Measurements from ENCODE around the gene CDK14. TPM values are rescaled to one million over a fixed set of nuclear protein-coding genes. Genes with fewer than 3 reads are reported as not detected.

Gene CDK14
- total RNA-seq, 1 experiment from 2014 or later, result 57.9 TPM

DNA sequence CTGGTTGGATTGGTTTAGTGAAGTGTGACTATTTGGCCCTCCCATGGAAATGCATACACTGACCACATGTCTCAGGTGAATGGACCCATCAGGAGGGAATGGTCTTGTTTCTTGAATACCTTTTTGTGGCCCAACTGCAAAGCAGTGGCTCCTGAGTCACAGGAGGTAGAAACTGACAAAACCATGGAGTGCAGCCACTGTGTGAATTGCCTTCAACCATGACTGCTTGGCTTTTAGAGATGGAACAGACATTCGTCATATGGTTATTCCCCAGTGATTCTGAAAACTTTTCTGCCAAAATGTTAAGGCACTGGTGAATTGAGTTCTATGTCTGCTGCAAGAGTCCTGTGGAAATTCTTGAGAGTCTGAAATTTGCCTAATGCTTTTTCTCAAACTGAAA, 64.7 kb downstream of the CDK14 start:
- Mint-ChIP-seq H3K4me1 (peaks cover 48% of the 10 kb centered on the region), H3K36me3 (peaks cover 7% of the 10 kb centered on the region), H3K9me3 (peaks cover 4% of the 10 kb centered on the region; the same call in 1 of the 2 replicates), H3K27me3 (ENCODE audit: low read depth) (no peaks in the 10 kb centered on the region), H3K27ac (peak overlapping the region; percentile 57), H3K4me3 (no peak overlapping the region)
- DNase-seq (ENCODE audit: low spot score) (no peak), ATAC-seq (peak; percentile 46)
- TF ChIP-seq, protein P1, sequence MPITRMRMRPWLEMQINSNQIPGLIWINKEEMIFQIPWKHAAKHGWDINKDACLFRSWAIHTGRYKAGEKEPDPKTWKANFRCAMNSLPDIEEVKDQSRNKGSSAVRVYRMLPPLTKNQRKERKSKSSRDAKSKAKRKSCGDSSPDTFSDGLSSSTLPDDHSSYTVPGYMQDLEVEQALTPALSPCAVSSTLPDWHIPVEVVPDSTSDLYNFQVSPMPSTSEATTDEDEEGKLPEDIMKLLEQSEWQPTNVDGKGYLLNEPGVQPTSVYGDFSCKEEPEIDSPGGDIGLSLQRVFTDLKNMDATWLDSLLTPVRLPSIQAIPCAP (CRISPR knock-in tag; IDR thresholded peaks at IDR 0.05), result no peak
- TF ChIP-seq, protein P2, sequence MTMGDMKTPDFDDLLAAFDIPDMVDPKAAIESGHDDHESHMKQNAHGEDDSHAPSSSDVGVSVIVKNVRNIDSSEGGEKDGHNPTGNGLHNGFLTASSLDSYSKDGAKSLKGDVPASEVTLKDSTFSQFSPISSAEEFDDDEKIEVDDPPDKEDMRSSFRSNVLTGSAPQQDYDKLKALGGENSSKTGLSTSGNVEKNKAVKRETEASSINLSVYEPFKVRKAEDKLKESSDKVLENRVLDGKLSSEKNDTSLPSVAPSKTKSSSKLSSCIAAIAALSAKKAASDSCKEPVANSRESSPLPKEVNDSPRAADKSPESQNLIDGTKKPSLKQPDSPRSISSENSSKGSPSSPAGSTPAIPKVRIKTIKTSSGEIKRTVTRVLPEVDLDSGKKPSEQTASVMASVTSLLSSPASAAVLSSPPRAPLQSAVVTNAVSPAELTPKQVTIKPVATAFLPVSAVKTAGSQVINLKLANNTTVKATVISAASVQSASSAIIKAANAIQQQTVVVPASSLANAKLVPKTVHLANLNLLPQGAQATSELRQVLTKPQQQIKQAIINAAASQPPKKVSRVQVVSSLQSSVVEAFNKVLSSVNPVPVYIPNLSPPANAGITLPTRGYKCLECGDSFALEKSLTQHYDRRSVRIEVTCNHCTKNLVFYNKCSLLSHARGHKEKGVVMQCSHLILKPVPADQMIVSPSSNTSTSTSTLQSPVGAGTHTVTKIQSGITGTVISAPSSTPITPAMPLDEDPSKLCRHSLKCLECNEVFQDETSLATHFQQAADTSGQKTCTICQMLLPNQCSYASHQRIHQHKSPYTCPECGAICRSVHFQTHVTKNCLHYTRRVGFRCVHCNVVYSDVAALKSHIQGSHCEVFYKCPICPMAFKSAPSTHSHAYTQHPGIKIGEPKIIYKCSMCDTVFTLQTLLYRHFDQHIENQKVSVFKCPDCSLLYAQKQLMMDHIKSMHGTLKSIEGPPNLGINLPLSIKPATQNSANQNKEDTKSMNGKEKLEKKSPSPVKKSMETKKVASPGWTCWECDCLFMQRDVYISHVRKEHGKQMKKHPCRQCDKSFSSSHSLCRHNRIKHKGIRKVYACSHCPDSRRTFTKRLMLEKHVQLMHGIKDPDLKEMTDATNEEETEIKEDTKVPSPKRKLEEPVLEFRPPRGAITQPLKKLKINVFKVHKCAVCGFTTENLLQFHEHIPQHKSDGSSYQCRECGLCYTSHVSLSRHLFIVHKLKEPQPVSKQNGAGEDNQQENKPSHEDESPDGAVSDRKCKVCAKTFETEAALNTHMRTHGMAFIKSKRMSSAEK (CRISPR knock-in tag; IDR thresholded peaks at IDR 0.05; ENCODE audit: borderline replicate concordance), result no peak
- TF ChIP-seq ZBTB21 (CRISPR knock-in tag; IDR thresholded peaks at IDR 0.05; ENCODE audit: borderline replicate concordance), result no peak
- no peak for TF ChIP-seq TP53 (CRISPR knock-in tag; IDR thresholded peaks at IDR 0.05)
- TF ChIP-seq CREB1 (CRISPR knock-in tag; IDR thresholded peaks at IDR 0.05), result no peak
- no peak for TF ChIP-seq CBFB (CRISPR knock-in tag; IDR thresholded peaks at IDR 0.05; ENCODE audit: low read depth)
- no peak for TF ChIP-seq ZNF263 (CRISPR knock-in tag; IDR thresholded peaks at IDR 0.05; ENCODE audit: low read depth)
- TF ChIP-seq SOX15 (CRISPR knock-in tag; IDR thresholded peaks at IDR 0.05), result no peak
- TF ChIP-seq, protein P3, sequence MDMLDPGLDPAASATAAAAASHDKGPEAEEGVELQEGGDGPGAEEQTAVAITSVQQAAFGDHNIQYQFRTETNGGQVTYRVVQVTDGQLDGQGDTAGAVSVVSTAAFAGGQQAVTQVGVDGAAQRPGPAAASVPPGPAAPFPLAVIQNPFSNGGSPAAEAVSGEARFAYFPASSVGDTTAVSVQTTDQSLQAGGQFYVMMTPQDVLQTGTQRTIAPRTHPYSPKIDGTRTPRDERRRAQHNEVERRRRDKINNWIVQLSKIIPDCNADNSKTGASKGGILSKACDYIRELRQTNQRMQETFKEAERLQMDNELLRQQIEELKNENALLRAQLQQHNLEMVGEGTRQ (CRISPR knock-in tag; IDR thresholded peaks at IDR 0.05), result no peak
- TF ChIP-seq KAT7 (CRISPR knock-in tag; IDR thresholded peaks at IDR 0.05; ENCODE audit: borderline replicate concordance), result no peak
- TF ChIP-seq ZNF396 (CRISPR knock-in tag; IDR thresholded peaks at IDR 0.05; ENCODE audit: borderline replicate concordance), result no peak
- TF ChIP-seq TEAD4 (CRISPR knock-in tag; IDR thresholded peaks at IDR 0.05), result no peak
- ChIA-PET POLR2A (no interaction called here), CTCF (interaction anchor here (1.0 to 1.1 kb wide), 2 partner anchors 206 to 373 kb away, joined by 3 to 4 read pairs; no protein-coding TSS in a partner anchor)

DNA sequence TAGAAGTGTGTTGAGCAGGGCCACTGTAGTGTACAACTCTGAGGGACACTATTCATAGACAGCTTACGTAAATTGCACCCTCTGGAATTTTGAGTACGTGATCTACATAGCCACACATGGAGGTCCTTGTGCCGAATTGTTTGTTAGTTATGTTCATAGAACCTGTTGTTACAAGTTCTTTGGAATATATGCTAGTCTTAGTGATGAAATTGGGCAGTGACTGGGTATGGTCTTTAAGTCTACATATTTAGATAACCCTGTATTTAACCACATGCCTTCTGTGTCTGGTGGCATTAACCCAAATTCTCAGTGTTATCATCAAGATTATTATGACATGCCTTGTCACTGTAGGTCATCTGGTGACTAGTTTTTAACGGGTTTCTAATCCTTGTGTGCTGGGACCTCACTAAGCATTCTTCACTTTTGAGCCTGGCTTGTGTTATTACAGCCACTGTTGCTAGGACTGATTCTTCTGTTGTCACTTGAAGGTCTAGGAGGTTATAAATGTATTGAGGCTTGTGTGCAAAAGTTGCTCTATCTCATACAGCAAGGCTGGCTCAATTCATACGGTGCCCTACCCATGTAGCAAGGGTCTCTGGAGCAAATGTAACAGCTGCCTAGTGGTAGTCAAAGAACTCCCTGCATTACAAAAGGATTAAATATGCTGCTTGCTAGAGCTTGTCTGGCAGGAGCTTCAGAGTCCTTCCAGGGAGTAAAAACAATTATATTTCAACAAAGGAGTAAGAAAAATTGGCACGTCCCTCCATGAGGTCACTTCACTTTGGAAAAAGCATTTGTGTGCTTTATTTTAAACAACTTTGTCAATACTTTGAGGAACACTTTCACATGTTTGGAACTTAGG, 65.4 kb downstream of the CDK14 start:
- no peak for TF ChIP-seq NR3C1 (CRISPR knock-in tag; conservative IDR thresholded peaks at IDR 0.05; ENCODE audit: low read depth)
- no peak for TF ChIP-seq FOXK1 (CRISPR knock-in tag; IDR thresholded peaks at IDR 0.05)
- TF ChIP-seq, protein P4, sequence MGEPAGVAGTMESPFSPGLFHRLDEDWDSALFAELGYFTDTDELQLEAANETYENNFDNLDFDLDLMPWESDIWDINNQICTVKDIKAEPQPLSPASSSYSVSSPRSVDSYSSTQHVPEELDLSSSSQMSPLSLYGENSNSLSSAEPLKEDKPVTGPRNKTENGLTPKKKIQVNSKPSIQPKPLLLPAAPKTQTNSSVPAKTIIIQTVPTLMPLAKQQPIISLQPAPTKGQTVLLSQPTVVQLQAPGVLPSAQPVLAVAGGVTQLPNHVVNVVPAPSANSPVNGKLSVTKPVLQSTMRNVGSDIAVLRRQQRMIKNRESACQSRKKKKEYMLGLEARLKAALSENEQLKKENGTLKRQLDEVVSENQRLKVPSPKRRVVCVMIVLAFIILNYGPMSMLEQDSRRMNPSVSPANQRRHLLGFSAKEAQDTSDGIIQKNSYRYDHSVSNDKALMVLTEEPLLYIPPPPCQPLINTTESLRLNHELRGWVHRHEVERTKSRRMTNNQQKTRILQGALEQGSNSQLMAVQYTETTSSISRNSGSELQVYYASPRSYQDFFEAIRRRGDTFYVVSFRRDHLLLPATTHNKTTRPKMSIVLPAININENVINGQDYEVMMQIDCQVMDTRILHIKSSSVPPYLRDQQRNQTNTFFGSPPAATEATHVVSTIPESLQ (CRISPR knock-in tag; IDR thresholded peaks at IDR 0.05), result no peak
- TF ChIP-seq ZNF317 (CRISPR knock-in tag; IDR thresholded peaks at IDR 0.05; ENCODE audit: borderline replicate concordance, low read depth), result no peak
- TF ChIP-seq FOXJ3 (CRISPR knock-in tag; IDR thresholded peaks at IDR 0.05; ENCODE audit: borderline replicate concordance), result no peak
- TF ChIP-seq, protein P5, sequence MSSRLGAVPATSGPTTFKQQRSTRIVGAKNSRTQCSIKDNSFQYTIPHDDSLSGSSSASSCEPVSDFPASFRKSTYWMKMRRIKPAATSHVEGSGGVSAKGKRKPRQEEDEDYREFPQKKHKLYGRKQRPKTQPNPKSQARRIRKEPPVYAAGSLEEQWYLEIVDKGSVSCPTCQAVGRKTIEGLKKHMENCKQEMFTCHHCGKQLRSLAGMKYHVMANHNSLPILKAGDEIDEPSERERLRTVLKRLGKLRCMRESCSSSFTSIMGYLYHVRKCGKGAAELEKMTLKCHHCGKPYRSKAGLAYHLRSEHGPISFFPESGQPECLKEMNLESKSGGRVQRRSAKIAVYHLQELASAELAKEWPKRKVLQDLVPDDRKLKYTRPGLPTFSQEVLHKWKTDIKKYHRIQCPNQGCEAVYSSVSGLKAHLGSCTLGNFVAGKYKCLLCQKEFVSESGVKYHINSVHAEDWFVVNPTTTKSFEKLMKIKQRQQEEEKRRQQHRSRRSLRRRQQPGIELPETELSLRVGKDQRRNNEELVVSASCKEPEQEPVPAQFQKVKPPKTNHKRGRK (CRISPR knock-in tag; IDR thresholded peaks at IDR 0.05; ENCODE audit: borderline replicate concordance), result no peak
- TF ChIP-seq, protein P6, sequence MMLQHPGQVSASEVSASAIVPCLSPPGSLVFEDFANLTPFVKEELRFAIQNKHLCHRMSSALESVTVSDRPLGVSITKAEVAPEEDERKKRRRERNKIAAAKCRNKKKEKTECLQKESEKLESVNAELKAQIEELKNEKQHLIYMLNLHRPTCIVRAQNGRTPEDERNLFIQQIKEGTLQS (CRISPR knock-in tag; conservative IDR thresholded peaks at IDR 0.05), result no peak
- DNase-seq (ENCODE audit: low spot score) (no peak), ATAC-seq (peak; percentile 81)
- ChIA-PET POLR2A (no interaction called here), CTCF (interaction anchor here (1.1 kb wide), 1 partner anchor 206 kb away, joined by 4 read pairs; no protein-coding TSS in a partner anchor)
- H3K36me3 Mint-ChIP-seq, result peaks cover 7% of the 10 kb centered on the region
- peak overlapping the region; percentile 18 for H3K27ac Mint-ChIP-seq
- H3K4me3 Mint-ChIP-seq, result peak overlapping the region; percentile 2; the same call in 1 of the 2 replicates
- peaks cover 4% of the 10 kb centered on the region; the same call in 1 of the 2 replicates for H3K9me3 Mint-ChIP-seq
- no peaks in the 10 kb centered on the region for H3K27me3 Mint-ChIP-seq (ENCODE audit: low read depth)
- H3K4me1 Mint-ChIP-seq, result peaks cover 54% of the 10 kb centered on the region
